NCI-H345 (cell line): ENCODE data around the gene GLS.
"Not testable (repeated sequence)": the region's sequence is repeated elsewhere in the genome, so short reads cannot be mapped to it uniquely, and the experiment has no call there.

Source experiments
- DNase-seq: peaks from one replicate; lab custom pipeline; 2025; lab: John Stamatoyannopoulos, UW

GLS gene

GRCh38 chr2:190995315-190995714, 114.7 kb downstream of the GLS start:
- not testable (repeated sequence) for DNase-seq

- DNase-seq: no peak
Observed at GRCh38 chr2:190996338-190996946, 115.8 kb downstream of the GLS start.

GRCh38 chr2:190996947-190997346, 116.3 kb downstream of the GLS start:
- no peak for DNase-seq

- DNase-seq: no peak
Observed at GRCh38 chr2:190997526-190998113, 117.0 kb downstream of the GLS start.

GRCh38 chr2:190999058-190999457, 118.4 kb downstream of the GLS start:
- no peak for DNase-seq

- no peak for DNase-seq
Observed at GRCh38 chr2:190999949-191000665, 119.5 kb downstream of the GLS start.

GRCh38 chr2:191001032-191001431, 120.4 kb downstream of the GLS start:
- no peak for DNase-seq

- no peak for DNase-seq
Observed at GRCh38 chr2:191001624-191002023, 121.0 kb downstream of the GLS start.

- DNase-seq: no peak
Observed at GRCh38 chr2:191003405-191004309, 123.0 kb downstream of the GLS start.

- no peak for DNase-seq
Observed at GRCh38 chr2:191006297-191006696, 125.7 kb downstream of the GLS start.

GRCh38 chr2:191006997-191007783, 126.6 kb downstream of the GLS start:
- DNase-seq: no peak

GRCh38 chr2:191008286-191008685, 127.7 kb downstream of the GLS start:
- no peak for DNase-seq

GRCh38 chr2:191009541-191010374, 129.1 kb downstream of the GLS start:
- DNase-seq: no peak

- no peak for DNase-seq
Observed at GRCh38 chr2:191010887-191011885, 130.6 kb downstream of the GLS start.

GRCh38 chr2:191012346-191012745, 131.7 kb downstream of the GLS start:
- no peak for DNase-seq

- no peak for DNase-seq
Observed at GRCh38 chr2:191012845-191013681, 132.4 kb downstream of the GLS start.

GRCh38 chr2:191013682-191013931, 133.0 kb downstream of the GLS start:
- no peak for DNase-seq

- peak; percentile 95 for DNase-seq
Observed at GRCh38 chr2:191013932-191014652, 133.5 kb downstream of the GLS start, which contains the start of gene STAT1. Gene STAT1 (minus strand): TSS chr2:191014171. CDS start chr2:191010003, 4,168 bp downstream.
